Activated CD8-positive, alpha-beta memory T cell treated with anti-CD3 and anti-CD28 coated beads, Interleukin-2, amount 50 U/mL, for 1 hour (primary cell): Measurements from ENCODE around the gene THUMPD3.

Experiments
- DNase-seq: peaks from one replicate; pipeline ENCODE4 v3.0.0-alpha.2; 2020; ENCODE audit errors: extremely low read depth

The THUMPD3 gene

DNA sequence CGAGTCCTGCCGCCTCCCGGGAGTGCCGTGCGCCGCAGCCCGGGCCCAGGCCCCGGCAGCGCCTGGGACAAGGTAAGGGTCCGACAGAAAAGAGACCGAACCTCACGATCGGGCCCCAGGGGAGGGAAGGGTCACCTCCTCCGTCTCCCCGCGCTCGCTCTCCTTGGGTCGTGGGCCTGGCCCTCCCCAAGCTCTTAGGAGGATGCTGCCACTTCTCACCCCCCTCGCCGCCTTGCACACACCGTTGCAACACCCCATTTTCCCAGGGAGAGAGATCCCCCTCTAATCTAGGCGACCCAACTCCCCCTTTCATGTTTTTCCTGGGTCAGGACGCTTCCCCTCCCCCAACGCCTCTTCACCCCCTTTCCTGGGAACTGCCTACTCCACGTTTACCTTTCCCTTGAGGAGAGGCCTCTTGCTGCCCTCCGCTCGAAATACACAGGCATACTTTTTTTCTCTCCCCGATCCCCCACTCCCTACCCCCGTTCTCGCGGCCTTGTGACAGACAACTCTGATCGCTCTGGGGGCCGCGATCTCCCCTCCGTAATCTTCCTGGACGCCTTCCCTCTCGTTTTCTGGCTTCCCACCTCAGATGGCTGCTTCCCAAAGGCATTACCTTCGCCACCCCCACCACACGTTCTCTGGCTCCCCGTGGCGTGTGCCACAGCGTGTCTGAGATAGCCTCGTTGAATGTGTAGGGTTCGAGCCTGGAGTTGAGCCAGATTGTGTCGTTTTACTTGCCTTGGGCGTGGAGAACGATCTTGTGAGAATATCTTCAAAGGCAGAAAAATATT lies 35.2 kb downstream of the THUMPD3 start:
- no peak for DNase-seq

DNA sequence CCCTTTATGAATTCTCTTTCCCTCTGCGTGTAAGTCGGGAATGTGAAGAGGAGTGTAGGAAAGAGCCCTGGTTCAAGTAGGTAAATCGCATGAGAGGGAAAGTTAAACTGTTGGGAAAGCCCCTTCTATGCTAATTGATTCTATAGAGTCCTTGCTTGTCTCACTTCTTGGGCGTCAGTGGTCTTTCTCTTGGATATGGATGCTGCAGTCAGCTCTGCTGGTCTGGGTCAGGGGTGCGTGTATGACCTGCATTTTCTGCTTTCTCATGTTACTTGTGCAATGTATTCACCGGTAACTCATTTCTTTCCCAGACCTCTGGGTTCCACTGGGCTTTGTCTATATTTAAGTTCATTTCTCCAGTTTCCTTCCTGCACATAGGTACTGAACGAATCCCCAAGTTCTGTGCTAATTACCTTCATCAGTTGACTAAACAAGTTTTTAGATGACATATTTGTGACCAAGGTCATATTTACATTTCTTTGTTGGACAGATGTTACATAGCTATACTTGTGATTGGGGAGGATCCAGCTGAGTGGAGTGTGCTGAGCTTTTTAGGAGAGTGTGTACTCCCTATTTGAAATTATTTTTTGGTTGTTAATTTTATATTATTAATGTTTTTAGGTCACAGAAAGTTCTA lies 36.0 kb downstream of the THUMPD3 start:
- no peak for DNase-seq

DNA sequence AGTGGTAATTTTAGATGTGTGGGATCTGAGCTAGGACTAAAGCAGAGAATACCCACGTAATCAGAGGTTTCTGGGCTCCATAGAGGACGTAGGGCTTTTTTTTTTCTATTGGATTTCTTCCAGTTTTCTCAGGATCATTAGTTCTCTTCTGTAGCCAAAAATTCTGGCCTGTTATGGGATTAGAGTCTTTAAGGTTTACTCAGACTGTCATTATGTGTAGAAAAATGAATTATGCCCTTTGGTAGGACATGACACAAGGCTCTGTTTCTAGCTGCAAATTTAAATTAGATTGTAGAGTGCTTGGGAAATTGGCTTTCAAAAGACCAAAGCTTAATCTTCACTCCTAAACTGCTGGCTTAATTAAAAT lies 36.5 kb downstream of the THUMPD3 start:
- DNase-seq, result no peak

DNA sequence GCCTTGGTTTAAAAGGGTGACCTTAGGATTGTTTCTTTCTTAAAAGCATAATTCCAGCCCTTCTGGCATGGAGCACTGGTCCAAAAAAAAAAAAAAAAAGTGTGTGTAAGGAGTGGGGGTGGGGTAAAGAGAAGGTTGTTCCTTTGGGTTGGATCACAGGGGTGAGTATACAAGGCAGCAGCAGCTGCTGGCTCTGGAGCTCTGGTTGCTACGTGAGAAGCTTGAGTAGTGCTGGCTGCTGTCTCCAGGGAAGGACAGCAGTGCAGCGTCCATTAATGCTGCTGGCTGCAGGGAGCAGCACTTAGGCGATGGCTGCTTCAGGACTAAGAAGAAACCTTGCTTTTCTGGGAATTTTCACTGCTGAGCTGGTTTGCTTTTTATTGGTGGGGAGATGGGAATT lies 36.9 kb downstream of the THUMPD3 start:
- no peak for DNase-seq

DNA sequence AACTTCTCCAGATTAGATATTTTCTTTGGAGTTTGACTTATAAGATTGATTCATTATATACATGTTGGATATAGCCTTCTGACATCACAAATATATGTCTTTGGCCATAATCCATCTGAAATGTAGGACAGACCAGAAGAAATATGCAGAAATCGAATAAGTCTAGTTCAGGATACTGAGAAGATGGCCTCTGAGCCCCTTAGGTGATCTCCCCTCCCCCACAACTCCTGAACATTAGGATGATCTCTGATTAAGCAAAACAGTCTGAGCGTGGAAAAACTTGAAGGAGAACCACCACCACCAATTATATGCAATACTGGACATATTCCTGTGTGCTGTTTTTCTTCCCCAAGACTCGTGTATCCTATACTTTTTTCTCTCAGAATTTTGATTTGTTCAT lies 37.8 kb downstream of the THUMPD3 start:
- DNase-seq, result no peak

DNA sequence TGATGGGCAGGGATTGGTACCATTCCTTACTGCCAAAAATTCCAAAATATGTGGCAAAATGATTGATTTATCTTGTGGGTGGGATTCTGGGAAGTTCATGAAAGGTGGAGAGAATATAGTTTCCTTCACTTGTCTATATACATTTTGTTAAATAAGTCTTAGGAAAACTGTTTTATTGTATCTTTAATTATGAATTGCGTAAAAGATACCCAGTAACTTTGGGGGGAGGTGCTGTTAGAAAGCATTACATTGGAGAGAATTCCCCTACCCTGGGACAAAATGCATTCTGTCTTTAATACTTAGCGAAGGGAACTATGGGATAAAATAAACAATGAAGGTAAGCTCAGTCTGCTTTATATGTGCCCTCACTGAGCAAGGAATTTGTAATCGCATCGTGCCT lies 39.1 kb downstream of the THUMPD3 start:
- DNase-seq, result no peak

DNA sequence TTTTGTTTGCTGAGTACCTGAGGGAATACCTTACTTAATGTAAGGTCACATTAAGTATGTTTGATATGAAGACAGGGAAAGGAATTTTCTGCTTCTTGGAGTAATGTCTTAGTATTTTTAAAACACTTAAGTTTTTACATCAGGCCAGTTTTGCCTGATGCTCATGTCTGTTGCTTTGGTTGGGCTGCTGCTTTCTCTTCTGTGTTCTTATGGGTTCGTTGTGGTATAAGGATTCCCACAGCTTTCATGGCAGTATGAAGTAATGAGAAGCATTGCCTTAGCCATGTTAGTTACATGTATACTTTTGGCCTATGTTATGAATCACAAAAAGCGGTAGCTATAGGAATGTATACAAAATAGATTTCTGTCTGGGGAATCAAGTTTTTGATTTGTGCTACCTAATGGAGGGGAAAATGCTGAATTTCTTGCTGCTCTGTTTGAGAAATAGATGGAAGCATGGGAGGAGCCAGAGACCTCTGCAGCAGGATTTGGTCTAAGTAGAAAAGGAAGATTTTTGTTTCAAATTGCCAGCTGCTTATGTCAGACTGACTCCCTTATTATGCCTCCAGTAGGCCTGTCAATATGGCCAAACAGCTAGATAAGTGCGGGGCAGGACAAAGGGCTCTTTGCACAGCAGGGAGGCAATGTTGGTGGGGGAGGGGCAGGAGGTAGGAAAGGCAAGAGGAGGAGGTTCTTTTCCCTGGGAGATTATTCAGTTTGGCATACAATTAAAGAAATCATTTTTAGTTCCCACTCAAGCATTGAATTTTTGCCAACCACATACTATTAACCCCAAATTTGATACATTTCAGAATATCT lies 39.8 kb downstream of the THUMPD3 start:
- DNase-seq, result no peak

DNA sequence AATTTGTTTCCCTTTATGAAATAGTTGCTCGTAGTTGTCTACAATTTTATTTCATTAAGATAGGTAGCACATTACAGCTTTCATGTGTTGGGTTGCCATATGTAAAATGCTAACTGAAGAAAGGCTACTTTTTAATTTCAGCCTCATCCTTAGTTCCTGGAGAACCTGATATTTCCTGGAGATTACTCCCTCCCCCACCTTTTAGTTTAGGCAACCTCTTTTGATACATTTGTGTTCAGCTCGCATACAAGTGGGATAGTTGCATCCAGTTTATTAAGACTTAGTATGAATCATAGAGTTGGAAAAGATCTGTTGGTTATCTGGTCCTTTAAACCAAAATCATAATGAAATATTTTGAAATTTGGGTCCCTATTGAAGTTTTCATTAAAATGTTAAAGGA lies 40.6 kb downstream of the THUMPD3 start:
- no peak for DNase-seq

DNA sequence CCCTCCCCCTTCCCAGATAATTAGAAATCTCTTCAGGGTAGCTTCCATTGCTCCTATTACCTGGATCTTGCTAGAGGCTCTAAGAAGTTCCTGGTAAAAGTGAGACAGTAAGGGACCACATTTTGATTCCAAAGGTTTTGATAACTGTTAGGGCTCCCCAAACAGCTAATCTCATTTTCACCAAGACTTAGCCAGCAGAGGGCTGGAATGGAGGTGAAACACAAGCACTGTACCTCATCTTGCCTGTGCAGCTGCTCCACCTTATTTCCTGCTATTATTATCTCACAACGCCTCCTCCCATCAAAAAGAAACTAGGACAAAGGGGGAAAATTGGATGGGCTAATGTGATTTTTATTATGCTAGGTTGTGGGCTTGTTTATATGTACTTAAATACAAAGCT lies 41.8 kb downstream of the THUMPD3 start:
- no peak for DNase-seq

DNA sequence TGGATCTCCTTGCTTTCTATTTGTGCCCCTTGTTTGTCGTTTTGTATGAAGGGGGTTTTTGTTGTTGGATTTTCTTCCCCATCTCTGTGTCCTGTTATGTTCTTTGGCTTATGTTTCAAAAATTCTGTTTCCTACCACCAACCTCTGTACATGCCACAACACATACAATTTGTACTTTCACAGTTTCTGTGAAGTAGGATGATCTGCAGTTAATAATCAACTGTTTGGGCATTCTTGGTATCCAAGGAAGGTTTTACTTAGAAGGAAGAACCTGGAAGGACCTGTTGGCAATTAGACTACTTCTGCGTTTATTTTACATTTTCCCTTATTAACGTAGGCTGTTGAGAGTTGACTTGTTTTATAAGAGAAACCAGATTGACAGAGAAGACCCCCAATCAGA lies 42.9 kb downstream of the THUMPD3 start:
- DNase-seq, result no peak

DNA sequence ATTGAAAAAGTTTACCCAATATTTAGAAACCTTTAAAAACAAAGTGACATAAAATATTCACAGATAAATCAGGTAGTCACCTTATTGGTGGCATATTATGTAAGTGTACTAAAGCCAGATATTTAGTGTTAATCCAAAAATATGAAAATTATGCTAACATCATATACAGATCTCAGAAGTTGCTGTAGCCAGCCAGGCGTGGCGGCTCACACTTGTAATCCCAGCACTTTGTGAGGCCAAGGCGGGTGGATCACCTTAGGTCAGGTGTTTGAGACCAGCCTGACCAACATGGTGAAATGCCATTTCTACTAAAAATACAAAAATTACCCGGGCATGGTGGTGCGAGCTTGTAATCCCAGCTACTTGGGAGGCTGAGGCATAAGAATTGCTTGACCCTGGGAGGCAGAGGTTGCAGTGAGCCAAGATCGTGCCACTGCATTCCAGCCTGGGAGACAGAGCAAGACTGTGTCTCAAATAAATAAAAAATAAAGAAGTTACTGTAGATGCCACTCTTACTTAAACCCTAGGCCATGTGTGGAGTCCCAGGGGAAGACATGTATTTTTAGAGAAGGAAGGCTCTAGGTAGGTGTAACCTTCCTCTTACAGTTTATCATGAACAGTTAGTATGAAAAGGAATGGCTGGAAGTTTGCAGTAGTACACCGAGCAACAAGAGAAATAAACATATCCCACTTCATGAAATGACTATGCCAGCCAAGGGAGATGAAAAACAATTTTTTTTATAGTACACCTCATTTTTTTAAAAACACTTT lies 44.2 kb downstream of the THUMPD3 start:
- no peak for DNase-seq

DNA sequence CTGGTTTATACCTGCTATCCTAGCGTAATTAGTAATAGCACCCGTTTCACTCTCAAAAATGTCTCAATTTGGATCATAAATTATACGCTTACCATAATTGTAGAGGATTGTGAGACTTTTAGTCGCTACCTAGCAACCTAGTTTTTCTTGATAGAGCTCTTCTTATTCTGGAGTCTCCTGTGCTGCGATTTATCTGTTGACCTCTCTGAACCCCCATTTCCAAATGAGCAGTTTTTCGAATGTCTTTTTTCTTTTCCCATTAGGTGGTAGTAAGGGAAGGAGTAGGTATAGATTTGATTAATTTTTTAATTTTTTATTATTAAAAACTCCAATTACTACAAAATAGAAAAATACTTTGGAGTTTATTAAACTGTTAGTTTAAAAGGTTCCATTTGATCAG lies 45.2 kb downstream of the THUMPD3 start:
- DNase-seq, result no peak

DNA sequence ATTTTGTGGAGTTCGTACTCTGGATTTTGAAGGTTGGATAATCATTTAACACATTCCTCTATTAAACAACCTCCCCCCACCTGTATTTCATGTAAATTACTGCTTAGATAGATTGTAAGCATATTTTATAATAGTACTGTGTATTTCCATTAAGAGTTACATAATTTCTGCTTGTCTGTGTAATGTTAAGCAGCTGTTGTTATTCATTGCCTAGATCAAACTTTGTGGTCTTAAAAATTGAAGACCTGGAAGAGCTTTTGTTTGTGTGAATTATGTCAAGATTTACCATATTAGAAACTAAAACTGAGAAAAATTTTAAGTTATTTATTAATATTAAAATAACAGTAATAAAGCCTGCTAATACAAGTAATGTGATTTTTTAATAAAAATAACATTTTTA lies 45.7 kb downstream of the THUMPD3 start:
- DNase-seq, result no peak

DNA sequence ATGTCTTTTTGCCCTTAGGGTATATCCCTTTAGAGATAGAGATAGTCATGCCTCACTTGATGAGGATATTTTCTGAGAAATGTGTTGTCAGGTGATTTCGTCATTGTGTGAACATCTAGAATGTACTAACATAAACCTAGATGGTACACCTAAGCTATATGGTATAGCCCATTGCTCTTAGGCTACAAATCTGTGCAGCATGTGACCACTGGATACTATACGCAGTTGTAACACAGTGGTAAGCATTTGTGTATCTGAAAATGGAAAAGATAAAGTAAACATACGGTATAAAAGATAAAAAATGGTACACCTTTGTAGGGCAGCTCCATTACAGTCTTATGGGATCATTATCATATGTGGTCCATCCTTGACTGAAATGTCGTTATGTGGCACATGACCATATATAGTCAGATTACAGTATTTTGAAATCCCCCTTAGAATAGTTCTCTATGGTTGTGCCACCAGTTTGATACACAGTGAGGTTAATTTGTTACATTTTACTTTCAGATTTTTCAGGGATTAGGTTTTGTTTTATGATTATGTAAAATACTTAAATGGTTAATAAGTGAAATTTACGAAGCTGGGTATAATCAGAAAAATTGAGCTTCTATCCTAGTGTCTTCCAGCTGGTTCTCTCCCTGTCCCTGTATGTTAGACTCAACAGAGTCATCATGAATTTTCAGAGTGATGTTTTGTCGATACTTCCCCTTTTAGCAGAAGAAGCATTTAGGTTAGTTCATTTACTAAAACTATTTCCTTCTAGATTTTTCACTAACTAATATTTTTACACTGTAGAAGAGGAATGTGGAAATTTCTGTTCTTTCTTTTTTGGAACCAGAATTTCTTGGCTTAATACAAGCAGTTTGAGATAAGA lies 47.4 kb downstream of the THUMPD3 start:
- DNase-seq, result no peak

DNA sequence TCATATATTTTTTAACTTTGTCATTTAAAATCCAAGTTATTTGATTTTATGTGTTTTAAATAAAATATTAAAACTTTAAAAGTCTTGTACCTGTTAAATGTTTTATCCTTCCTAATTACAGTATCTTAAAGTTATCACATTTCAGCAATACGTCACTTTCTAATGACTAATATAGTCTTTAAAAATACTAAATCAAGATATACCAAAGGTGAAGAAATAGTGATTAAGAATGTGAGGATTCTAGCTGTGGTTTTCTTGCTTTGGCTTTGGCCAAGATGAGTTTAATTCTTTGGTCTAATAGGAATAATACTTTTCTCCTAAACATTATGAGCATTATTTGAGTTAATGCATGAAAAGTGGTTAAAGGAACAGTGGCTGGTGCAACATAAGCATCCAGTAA lies 48.4 kb downstream of the THUMPD3 start:
- no peak for DNase-seq

DNA sequence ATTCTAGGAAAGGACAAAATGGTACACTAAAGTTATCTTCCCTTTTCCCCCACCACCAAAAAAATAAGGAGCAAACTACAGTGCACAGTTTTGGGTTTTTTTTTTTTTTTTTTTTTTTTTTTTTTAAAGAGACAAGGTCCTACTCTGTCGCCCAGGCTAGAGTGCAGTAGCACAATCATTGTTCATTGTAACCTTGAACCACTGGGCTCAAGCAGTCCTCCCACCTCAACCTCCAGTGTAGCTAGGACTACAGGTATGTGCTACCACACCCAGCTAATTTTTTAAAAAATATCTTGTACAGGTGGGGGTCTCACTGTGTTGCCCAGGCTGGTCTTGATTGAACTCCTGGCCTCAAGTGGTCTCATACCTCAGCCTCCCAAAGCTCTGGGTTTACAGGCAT lies 49.4 kb downstream of the THUMPD3 start:
- no peak for DNase-seq

DNA sequence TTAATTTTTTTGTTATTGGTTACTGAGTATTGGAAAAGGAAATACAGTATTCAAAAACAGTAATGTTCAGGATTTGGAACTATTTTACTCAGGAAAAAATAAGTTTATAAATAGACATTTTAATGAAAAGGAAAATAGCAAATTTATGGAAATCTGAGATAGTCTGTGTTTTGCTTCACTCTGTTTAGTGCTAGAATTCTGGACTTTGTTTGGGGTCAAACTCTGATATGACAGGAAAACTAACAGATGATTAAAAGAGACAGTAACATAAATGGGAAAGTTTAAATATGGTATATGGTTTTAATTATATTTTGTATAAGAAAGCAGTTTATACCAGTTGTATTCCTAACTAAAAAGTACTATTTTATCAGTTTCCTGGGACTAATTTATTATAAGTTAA lies 52.0 kb downstream of the THUMPD3 start:
- no peak for DNase-seq

DNA sequence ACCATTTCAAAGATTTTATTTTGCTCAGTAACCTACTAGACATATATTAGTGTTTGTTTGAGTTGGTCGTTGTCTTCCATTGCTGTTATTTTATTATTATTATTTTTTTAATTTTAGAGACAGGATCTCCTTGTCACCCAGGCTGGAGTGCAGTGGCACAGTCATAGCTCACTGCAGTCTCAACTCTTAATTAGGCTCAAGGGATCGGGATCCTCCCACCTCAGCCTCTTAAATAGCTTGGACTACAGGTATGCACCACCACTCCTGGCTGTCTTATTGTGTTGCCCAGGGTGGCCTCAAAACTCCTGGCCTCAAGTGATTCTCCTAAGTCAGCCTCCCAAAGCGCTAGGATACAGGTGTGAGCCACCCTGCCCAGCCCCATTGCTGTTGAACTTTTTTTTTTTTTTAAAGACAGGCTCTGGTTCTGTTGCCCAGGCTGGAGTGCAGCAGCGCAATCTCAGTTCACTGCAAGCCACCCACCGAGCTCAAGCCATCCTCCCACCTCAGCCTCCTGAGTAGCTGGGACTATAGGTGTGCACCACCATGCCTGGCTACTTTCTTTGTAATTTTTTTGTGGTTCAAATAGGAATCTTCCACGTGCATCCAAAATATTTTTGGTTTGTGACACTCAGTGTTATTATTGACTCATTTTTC lies 52.8 kb downstream of the THUMPD3 start:
- DNase-seq, result no peak

DNA sequence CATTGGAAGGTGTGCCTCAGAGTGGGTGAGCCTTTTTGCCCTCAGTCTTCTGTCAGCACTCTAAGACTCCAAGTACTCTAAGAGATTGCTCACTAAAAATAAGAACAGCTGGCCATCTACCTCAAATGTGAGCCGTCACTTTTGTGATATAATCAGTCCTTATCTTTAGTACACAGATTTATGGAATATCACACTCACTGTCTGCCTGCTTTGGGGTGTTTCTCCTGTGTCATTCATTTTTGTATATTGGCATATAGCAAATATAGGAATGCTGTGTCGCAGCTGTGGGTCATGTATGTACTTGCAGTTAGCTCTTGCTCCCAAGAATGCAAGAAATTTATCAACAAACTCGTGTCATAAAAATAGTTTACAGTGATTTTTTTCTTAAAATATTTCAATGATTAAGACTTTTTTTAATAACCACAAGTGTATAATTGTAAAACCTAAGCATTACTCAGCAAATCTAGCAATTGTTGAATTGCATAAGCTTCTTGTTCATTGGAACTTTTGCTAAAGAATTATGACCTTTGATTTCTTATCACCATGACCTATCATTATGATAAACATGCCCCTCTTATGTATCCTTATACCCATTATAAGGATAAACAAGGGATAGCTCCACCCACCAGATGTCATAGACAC lies 53.4 kb downstream of the THUMPD3 start:
- DNase-seq, result no peak
